HEK293T (cell line): ENCODE results near the gene ASS1.

ENCODE experiments used
- CTCF ChIA-PET: fragments of 350-600 bp; formaldehyde crosslinking; extraction: SDS; loops from one replicate; lab custom pipeline; 2021; ENCODE audit warnings: antibody characterized with exemption, inconsistent platforms; lab: Yijun Ruan, JAX
- POLR2A ChIA-PET: fragments of 350-600 bp; formaldehyde crosslinking; extraction: SDS; loops from one replicate; lab custom pipeline; 2020; ENCODE audit warnings: antibody characterized with exemption, inconsistent platforms; lab: Yijun Ruan, JAX
- DNase-seq: peaks from one replicate; pipeline ENCODE4 v3.0.0; 2012; ENCODE audit warnings: mixed read lengths; ENCODE audit errors: extremely low spot score
- ARNT ChIP-seq: fragments of 450-650 bp; IDR thresholded peaks from 2 replicates; pipeline ENCODE4 v1.6.1; 2017; ENCODE audit warnings: mild to moderate bottlenecking
- BHLHE40 ChIP-seq: fragments of 450-650 bp; IDR thresholded peaks from 2 replicates; pipeline ENCODE4 v1.6.1; 2016; ENCODE audit warnings: mild to moderate bottlenecking, moderate library complexity, borderline replicate concordance
- CTBP1 ChIP-seq: fragments of 450-650 bp; IDR thresholded peaks from 2 replicates; pipeline ENCODE4 v1.6.1; 2016; ENCODE audit warnings: borderline replicate concordance
- ELF4 ChIP-seq: fragments of 450-650 bp; IDR thresholded peaks from 2 replicates; pipeline ENCODE4 v1.6.1; 2017; ENCODE audit warnings: antibody characterized with exemption
- FOXA1 ChIP-seq: fragments of 450-650 bp; IDR thresholded peaks from 2 replicates; pipeline ENCODE4 v1.6.1; 2016; ENCODE audit warnings: mild to moderate bottlenecking
- FOXK2 ChIP-seq: fragments of 450-650 bp; IDR thresholded peaks from 2 replicates; pipeline ENCODE4 v1.6.1; 2016; ENCODE audit warnings: mild to moderate bottlenecking
- FOXM1 ChIP-seq: fragments of 450-650 bp; IDR thresholded peaks from 2 replicates; pipeline ENCODE4 v1.6.1; 2017; ENCODE audit warnings: mild to moderate bottlenecking, borderline replicate concordance
- HDGF ChIP-seq: fragments of 450-650 bp; IDR thresholded peaks from 2 replicates; pipeline ENCODE4 v1.6.1; 2017; ENCODE audit warnings: antibody characterized with exemption, borderline replicate concordance
- L3MBTL2 ChIP-seq: fragments of 450-650 bp; conservative IDR thresholded peaks from 2 replicates; pipeline ENCODE4 v1.6.1; 2016; ENCODE audit warnings: mild to moderate bottlenecking
- LEF1 ChIP-seq: fragments of 450-650 bp; IDR thresholded peaks from 2 replicates; pipeline ENCODE4 v1.6.1; 2017; ENCODE audit warnings: mild to moderate bottlenecking, borderline replicate concordance
- NFRKB ChIP-seq: fragments of 450-650 bp; IDR thresholded peaks from 2 replicates; pipeline ENCODE4 v1.6.1; 2016; ENCODE audit warnings: mild to moderate bottlenecking, moderate library complexity
- PKNOX1 ChIP-seq: fragments of 450-650 bp; IDR thresholded peaks from 2 replicates; pipeline ENCODE4 v1.6.1; 2016
- SP1 ChIP-seq: fragments of 450-650 bp; IDR thresholded peaks from 2 replicates; pipeline ENCODE4 v1.6.1; 2017
- SUZ12 ChIP-seq: fragments of 450-650 bp; IDR thresholded peaks from 2 replicates; pipeline ENCODE4 v1.6.1; 2016; ENCODE audit warnings: mild to moderate bottlenecking
- TARDBP ChIP-seq: fragments of 450-650 bp; IDR thresholded peaks from 2 replicates; pipeline ENCODE4 v1.6.1; 2016
- ZNF384 ChIP-seq: fragments of 450-650 bp; IDR thresholded peaks from 2 replicates; pipeline ENCODE4 v1.6.1; 2016

Gene ASS1

GRCh38 chr9:130487500-130487899 is 42.7 kb downstream of the ASS1 start:
- no peak for DNase-seq
- POLR2A ChIA-PET = no interaction called here
- CTCF ChIA-PET = no interaction called here
- TF ChIP-seq ARNT = no peak
- no peak for TF ChIP-seq LEF1
- TF ChIP-seq SP1 = no peak
- TF ChIP-seq PKNOX1 = no peak
- TF ChIP-seq BHLHE40 = no peak

- ChIA-PET CTCF (interaction anchor here (1.0 kb wide), 1 partner anchor 194 kb away, joined by 5 read pairs; no protein-coding TSS in a partner anchor), POLR2A (no interaction called here)
- no peak for TF ChIP-seq PKNOX1
- no peak for TF ChIP-seq SUZ12
- no peak for TF ChIP-seq ELF4
- no peak for TF ChIP-seq ARNT
- TF ChIP-seq BHLHE40 = no peak
- TF ChIP-seq FOXA1 = no peak
- TF ChIP-seq SP1 = no peak
- no peak for TF ChIP-seq FOXK2
- TF ChIP-seq TARDBP = no peak
- no peak for DNase-seq
Measured at GRCh38 chr9:130488621-130489330, 44.0 kb downstream of the ASS1 start.

GRCh38 chr9:130490981-130491380 is 46.2 kb downstream of the ASS1 start:
- DNase-seq = no peak
- POLR2A ChIA-PET = no interaction called here
- CTCF ChIA-PET = interaction anchor here (0.6 kb wide), 1 partner anchor 9 kb away, joined by 3 read pairs; no protein-coding TSS in a partner anchor
- TF ChIP-seq PKNOX1 (no peak), ELF4 (no peak), TARDBP (no peak), NFRKB (no peak), LEF1 (no peak), SUZ12 (no peak), CTBP1 (no peak), L3MBTL2 (no peak), FOXM1 (no peak), HDGF (no peak), ARNT (no peak), FOXK2 (no peak), ZNF384 (no peak), BHLHE40 (no peak), FOXA1 (no peak), SP1 (no peak)

GRCh38 chr9:130491830-130492482 is 47.2 kb downstream of the ASS1 start:
- ChIA-PET CTCF (no interaction called here), POLR2A (interaction anchor here (1.0 kb wide), 1 partner anchor 10 kb away, joined by 3 read pairs; no protein-coding TSS in a partner anchor)
- TF ChIP-seq ARNT (no peak), NFRKB (no peak), CTBP1 (no peak), FOXM1 (no peak), LEF1 (no peak), HDGF (no peak), SP1 (no peak), FOXA1 (no peak), SUZ12 (no peak), TARDBP (no peak), ZNF384 (no peak)
- no peak for DNase-seq

GRCh38 chr9:130493021-130493420 is 48.3 kb downstream of the ASS1 start:
- DNase-seq = no peak

More at GRCh38 chr9:130493021-130493420, 48.3 kb downstream of the ASS1 start:
- TF ChIP-seq FOXM1 = no peak
- TF ChIP-seq FOXA1 = no peak
- no peak for TF ChIP-seq NFRKB
- no peak for TF ChIP-seq TARDBP
- no peak for TF ChIP-seq ZNF384
- no peak for TF ChIP-seq PKNOX1
- TF ChIP-seq L3MBTL2 = no peak
- no peak for TF ChIP-seq FOXK2
- TF ChIP-seq ARNT = no peak
- no peak for TF ChIP-seq HDGF
- no peak for TF ChIP-seq CTBP1
- TF ChIP-seq SP1 = no peak
- TF ChIP-seq SUZ12 = no peak
- POLR2A ChIA-PET = no interaction called here
- CTCF ChIA-PET = no interaction called here
